H7 (cell line): Measurements from ENCODE around the gene TMTC1. TPM values are rescaled to one million over a fixed set of nuclear protein-coding genes. Genes with fewer than 3 reads are reported as not detected.

Experiments
- DNase-seq: peaks from one replicate; pipeline ENCODE4 v3.0.0; 2012
- H3K27me3 ChIP-seq: 2 replicates; pipeline ENCODE4 v1.6.0; 2011; ENCODE audit warnings: mild to moderate bottlenecking, low read length; ENCODE audit not compliant: control insufficient read depth, insufficient read depth
- H3K36me3 ChIP-seq: replicated peaks from 2 replicates; pipeline ENCODE4 v1.5.1; 2011; ENCODE audit warnings: low read length; ENCODE audit not compliant: control insufficient read depth, insufficient read depth
- H3K4me3 ChIP-seq: 2 replicates; pipeline ENCODE4 v1.5.1; 2011; ENCODE audit warnings: low read depth, mild to moderate bottlenecking, control low read depth, low read length, moderate library complexity; ENCODE audit not compliant: insufficient read depth
- total RNA-seq: library from RNA; depleted of rRNA; stranded (reverse); fragments of >200 nt; shearing (Covaris generic); gene quantifications from 2 replicates; pipeline ENCODE4 v1.2.3, GENCODE V29; 2014

The TMTC1 gene
- total RNA-seq, 1 experiment from 2014 or later: 11.6 TPM

GRCh38 chr12:29792853-29793252 lies 9.1 kb upstream of the TMTC1 start:
- H3K4me3 ChIP-seq: no peak overlapping the region
- no peak for DNase-seq
- H3K36me3 ChIP-seq: no peaks in the 10 kb centered on the region
- no peaks in the 10 kb centered on the region for H3K27me3 ChIP-seq

- no peak for DNase-seq
- H3K36me3 ChIP-seq: no peaks in the 10 kb centered on the region
- no peak overlapping the region for H3K4me3 ChIP-seq
- H3K27me3 ChIP-seq: no peaks in the 10 kb centered on the region
Observed at GRCh38 chr12:29792132-29792531, 8.4 kb upstream of the TMTC1 start.

- no peaks in the 10 kb centered on the region for H3K36me3 ChIP-seq
- peak overlapping the region; percentile 72 for H3K4me3 ChIP-seq
- peaks cover 17% of the 10 kb centered on the region for H3K27me3 ChIP-seq
- peak; percentile 73 for DNase-seq
Observed at GRCh38 chr12:29782871-29783772, 620 bp downstream of the TMTC1 start.

GRCh38 chr12:29782285-29782870 lies 1.4 kb downstream of the TMTC1 start:
- H3K27me3 ChIP-seq: peaks cover 17% of the 10 kb centered on the region
- H3K4me3 ChIP-seq: peak overlapping the region; percentile 72
- DNase-seq: peak; percentile 33
- no peaks in the 10 kb centered on the region for H3K36me3 ChIP-seq

- H3K27me3 ChIP-seq: peaks cover 17% of the 10 kb centered on the region
- DNase-seq: no peak
- H3K4me3 ChIP-seq: no peak overlapping the region
- H3K36me3 ChIP-seq: no peaks in the 10 kb centered on the region
Observed at GRCh38 chr12:29781705-29782266, 2.0 kb downstream of the TMTC1 start.

- no peak for DNase-seq
- Histone ChIP-seq H3K27me3 (peaks cover 17% of the 10 kb centered on the region), H3K36me3 (no peaks in the 10 kb centered on the region), H3K4me3 (no peak overlapping the region)
Observed at GRCh38 chr12:29781188-29781587, 2.6 kb downstream of the TMTC1 start.

- DNase-seq: no peak
- Histone ChIP-seq H3K4me3 (no peak overlapping the region), H3K36me3 (no peaks in the 10 kb centered on the region), H3K27me3 (peaks cover 17% of the 10 kb centered on the region)
Observed at GRCh38 chr12:29780084-29780483, 3.7 kb downstream of the TMTC1 start.

- Histone ChIP-seq H3K4me3 (no peak overlapping the region), H3K36me3 (no peaks in the 10 kb centered on the region), H3K27me3 (peaks cover 15% of the 10 kb centered on the region)
- no peak for DNase-seq
Observed at GRCh38 chr12:29778531-29778930, 5.2 kb downstream of the TMTC1 start.

- no peak for DNase-seq
- Histone ChIP-seq H3K4me3 (no peak overlapping the region), H3K36me3 (no peaks in the 10 kb centered on the region), H3K27me3 (no peaks in the 10 kb centered on the region)
Observed at GRCh38 chr12:29773076-29773475, 10.7 kb downstream of the TMTC1 start.

GRCh38 chr12:29771786-29772185 lies 12.0 kb downstream of the TMTC1 start:
- Histone ChIP-seq H3K36me3 (no peaks in the 10 kb centered on the region), H3K4me3 (no peak overlapping the region), H3K27me3 (no peaks in the 10 kb centered on the region)
- DNase-seq: no peak

- DNase-seq: no peak
- H3K36me3 ChIP-seq: no peaks in the 10 kb centered on the region
- no peak overlapping the region for H3K4me3 ChIP-seq
- H3K27me3 ChIP-seq: no peaks in the 10 kb centered on the region
Observed at GRCh38 chr12:29771165-29771564, 12.6 kb downstream of the TMTC1 start.

GRCh38 chr12:29769162-29769858 lies 14.4 kb downstream of the TMTC1 start:
- DNase-seq: no peak
- Histone ChIP-seq H3K4me3 (no peak overlapping the region), H3K36me3 (no peaks in the 10 kb centered on the region), H3K27me3 (no peaks in the 10 kb centered on the region)

GRCh38 chr12:29768372-29768771 lies 15.4 kb downstream of the TMTC1 start:
- Histone ChIP-seq H3K4me3 (no peak overlapping the region), H3K36me3 (no peaks in the 10 kb centered on the region), H3K27me3 (no peaks in the 10 kb centered on the region)
- no peak for DNase-seq

- H3K36me3 ChIP-seq: no peaks in the 10 kb centered on the region
- no peak for DNase-seq
- H3K4me3 ChIP-seq: no peak overlapping the region
- H3K27me3 ChIP-seq: no peaks in the 10 kb centered on the region
Observed at GRCh38 chr12:29763301-29763683, 20.4 kb downstream of the TMTC1 start.
